Measurements from ENCODE around the gene GMDS.

The GMDS gene

DNA sequence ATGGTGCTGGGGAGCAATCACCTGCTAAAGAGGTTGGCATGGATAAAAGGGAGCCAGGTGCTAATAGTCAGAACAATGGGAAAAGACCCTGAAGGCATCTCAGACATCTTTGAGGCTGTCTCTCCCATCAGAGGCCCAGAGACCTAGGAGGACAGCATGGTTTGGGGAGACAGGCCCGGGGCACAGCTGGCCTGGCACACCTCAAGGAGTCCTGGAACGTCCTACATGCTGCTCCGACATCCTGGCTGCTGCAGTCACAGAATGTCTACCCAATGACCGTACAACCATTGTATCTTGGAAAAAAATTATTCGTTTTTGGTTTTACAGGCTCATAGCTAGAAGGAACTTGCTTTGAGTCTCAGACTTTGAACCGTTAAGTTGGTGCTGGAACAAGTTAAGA, 4.4 kb downstream of the GMDS start:
- no peak for DNase-seq (ENCODE audit: low spot score)

DNA sequence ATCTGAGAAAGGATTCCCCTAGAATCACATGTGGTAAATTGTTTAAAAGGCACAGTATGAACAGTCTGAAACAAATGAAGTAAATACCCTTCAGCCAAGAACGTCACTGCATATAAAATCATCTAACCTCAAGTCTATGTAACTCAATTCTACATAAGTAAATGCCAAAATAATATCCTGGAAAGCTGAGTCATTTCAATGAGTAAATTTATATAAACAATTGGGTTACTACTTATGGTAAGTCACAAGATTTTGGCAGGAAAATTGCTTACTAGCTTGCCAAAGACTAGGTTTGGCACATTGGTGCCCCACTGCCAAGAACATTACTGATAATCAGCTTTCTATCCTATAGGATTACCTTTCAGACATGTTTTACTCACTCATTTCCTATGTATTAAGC, 8.4 kb downstream of the GMDS start:
- no peak for DNase-seq (ENCODE audit: low spot score)

GRCh38 chr6:2235777-2236495, 9.5 kb downstream of the GMDS start:
- DNase-seq (ENCODE audit: low spot score) = no peak

DNA sequence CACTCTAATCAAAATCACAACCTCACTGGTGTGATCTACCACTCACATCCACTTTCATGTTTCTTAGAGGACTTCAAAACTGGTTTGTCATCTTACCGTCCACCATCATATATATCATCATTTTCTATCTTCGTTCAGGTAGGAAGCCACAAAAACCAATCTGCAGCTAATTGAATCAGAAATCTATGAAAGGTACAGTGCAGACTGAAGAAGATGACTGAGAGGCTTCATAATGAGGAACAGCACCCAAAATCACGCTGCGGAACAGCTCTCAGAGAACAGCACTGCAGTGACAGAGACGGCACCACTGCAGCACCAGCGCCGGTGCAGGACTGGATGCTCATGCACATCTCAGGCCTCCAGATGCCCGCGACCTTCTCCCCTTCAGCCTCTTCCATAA, 13.0 kb downstream of the GMDS start:
- no peak for DNase-seq (ENCODE audit: low spot score)

DNA sequence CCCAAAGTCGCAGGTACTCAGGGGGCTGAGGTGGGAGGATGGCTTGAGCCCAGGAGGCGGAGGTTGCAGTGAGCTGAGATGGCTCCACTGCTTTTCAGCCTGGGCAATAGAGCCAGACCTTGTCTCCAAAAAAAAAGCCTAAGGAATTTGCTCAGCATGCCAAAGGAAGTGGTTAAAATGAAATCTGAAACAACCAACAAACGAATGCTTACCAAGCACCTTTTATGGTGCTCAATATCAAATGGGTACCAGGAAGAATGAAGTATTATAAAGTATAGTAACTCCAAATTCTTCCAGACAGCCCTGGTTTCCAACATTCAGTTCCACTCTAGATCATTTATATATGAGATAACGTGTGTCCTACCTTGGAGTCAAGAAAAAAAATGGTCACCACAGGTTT, 14.0 kb downstream of the GMDS start:
- DNase-seq (ENCODE audit: low spot score) = no peak

- no peak for DNase-seq (ENCODE audit: low spot score)
These were observed 14.6 kb downstream of the GMDS start for GRCh38 chr6:2230659-2231277.

GRCh38 chr6:2229742-2230141, 15.7 kb downstream of the GMDS start:
- DNase-seq (ENCODE audit: low spot score) = no peak

DNA sequence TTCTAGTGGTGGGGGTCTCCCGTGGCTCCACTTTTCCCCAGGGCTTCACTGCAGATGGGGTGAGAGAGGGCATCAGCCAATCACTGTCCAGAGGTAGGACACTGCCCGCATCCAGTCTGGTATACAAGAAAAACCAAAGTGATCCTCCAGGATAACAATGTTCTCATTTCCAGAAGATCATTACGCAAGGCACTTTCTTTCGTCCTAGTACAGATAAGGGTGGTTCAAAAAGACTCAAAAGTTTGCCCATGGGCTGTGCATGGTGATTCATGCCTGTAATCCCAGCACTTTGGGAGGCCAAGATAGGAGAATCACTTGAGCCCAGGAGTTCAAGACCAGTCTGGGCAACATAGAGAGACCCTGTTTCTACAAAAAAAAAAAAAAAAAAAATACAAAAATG, 16.4 kb downstream of the GMDS start:
- DNase-seq (ENCODE audit: low spot score) = no peak

DNA sequence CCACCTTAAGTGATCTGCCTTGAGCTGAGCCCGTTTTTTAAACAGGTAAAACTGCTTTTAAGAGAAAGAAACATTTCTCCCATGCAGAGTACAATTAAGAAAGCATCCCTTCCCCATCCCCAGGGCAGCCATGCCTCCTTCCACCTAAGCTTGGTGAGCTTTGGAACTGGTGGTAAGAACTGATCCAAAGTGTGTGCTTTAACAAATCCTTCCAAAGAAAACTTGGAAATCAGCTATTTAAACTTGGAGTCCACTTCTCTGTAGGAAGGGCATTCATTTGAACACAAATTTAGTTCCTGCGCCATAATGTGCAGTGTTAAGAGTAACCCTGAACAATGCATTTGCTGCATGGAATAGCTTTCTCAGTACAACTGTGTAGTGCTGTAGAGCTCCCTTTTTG, 17.0 kb downstream of the GMDS start:
- no peak for DNase-seq (ENCODE audit: low spot score)

DNA sequence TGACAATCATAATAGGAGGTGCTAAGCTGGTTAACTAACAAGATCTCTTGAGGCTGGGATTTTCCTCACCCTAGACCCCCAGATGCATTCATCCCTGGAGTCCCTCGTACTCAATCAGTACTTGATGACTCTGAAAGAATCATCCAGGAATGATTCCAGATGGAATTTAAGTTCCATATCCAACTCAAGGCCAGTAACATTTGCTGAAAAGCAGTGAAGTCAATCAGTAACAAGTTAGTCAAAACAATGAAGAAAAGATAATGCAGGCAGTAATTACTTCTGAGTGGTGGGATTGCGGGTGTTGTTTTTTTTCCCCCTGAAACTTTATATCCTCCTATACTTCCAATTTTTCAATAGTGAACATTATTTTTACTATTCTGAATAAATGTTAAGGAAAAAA, 18.6 kb downstream of the GMDS start:
- no peak for DNase-seq (ENCODE audit: low spot score)

GRCh38 chr6:2225422-2226392, 19.7 kb downstream of the GMDS start:
- no peak for DNase-seq (ENCODE audit: low spot score)

DNA sequence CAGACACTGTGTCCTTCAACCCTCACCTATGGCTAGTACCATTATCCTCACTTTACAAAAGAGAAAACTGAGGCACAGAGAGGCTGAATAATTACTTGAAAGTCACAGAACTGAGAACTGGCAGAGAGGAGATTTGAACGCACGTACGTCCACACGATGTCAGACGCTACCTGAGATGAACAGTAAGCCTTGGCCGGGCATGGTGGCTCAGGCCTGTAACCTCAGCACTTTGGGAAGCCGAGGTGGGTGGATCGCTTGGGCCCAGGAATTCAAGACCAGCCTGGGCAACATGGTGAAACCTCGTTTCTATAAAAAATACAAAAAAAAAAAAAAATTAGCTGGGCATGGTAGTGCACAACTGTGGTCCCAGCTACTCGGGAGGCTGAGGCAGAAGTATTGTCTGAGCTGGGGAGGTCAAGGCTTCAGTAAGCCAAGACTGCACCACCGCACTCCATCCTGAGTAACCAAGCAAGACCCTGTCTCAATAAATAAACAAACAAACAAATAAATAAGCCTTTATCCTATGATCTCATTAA, 20.5 kb downstream of the GMDS start:
- no peak for DNase-seq (ENCODE audit: low spot score)

GRCh38 chr6:2222275-2222842, 23.0 kb downstream of the GMDS start:
- no peak for DNase-seq (ENCODE audit: low spot score)

- peak; percentile 27 for DNase-seq (ENCODE audit: low spot score)
These were observed 23.6 kb downstream of the GMDS start for GRCh38 chr6:2221726-2222274.

DNA sequence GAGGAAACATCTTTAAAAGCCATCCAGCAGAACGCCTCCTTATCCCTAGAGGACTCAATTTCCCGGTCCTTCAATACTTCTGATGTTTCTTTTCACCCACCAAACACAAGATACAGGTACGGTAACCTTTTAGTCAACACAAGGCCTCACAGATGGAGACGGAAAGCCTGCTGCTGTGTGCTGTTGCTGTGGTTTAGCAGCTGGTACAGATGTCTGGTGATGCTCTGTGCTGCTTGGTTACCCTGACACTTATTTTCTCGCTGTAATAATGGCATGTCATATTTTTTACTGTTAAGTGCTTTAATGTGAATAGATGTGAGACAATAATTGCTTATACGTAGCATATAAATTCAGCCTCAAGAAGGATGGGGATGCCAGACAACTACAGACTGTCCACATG, 25.3 kb downstream of the GMDS start:
- DNase-seq (ENCODE audit: low spot score) = no peak

- no peak for DNase-seq (ENCODE audit: low spot score)
These were observed 26.5 kb downstream of the GMDS start for GRCh38 chr6:2218866-2219265.

- DNase-seq (ENCODE audit: low spot score) = no peak
These were observed 28.5 kb downstream of the GMDS start for GRCh38 chr6:2216794-2217383.

GRCh38 chr6:2215342-2215741, 30.1 kb downstream of the GMDS start:
- no peak for DNase-seq (ENCODE audit: low spot score)

DNA sequence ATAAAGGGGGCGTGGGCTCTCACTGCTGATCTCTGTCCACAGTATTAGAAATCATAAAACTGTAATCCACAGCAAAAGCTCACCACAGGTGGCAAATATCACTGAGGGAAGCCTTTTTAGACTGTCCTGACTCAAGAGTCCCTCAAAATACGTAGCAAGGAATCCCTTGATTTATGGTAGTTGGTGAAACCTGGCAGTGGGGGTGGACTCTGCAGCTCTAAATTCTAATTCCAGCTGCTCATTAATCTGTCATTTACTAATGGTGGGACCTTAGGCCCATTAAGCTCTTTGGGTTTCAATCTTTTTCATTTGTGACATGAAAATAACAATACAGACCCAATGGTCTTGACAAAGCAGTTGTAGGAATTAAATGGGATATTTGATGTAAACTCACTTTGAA, 32.3 kb downstream of the GMDS start:
- no peak for DNase-seq (ENCODE audit: low spot score)

DNA sequence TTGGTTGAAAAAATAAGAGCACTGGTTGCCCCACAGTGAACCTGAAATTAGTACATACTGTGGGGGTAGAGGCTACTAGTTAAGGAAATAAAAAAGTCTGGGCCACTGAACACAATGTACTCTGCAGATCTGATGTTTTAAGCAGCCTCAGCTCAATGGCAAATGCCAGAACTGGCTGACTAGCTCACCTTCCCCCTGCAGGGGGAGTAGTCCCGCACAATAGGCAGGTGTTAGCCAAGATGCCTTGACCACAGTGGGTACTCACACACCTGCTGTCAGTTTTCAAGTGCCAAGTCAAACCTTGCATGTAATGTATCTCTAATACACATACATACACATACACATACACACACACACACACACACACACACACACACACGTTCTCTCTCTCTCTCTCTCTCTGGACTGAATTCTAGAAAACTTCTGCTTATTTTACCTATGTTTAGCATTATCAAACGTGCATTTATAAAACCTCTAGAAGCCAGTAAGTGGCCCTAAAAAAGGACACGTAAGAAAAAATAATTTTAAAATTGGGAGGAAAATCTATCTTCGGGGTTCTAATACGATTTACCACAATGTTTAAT, 36.1 kb downstream of the GMDS start:
- DNase-seq (ENCODE audit: low spot score) = peak; percentile 21

- DNase-seq (ENCODE audit: low spot score) = no peak
These were observed 36.9 kb downstream of the GMDS start for GRCh38 chr6:2208468-2208867.
